NCI-H345 (cell line): ENCODE measurements around the gene ZNF487.
"Not testable (repeated sequence)": the region's sequence is repeated elsewhere in the genome, so short reads cannot be mapped to it uniquely, and the experiment has no call there.

Experiments
- DNase-seq: peaks from one replicate; lab custom pipeline; 2025; lab: John Stamatoyannopoulos, UW

The ZNF487 gene

GRCh38 chr10:43404704-43405084, 32.2 kb upstream of the ZNF487 start:
- DNase-seq = no peak

DNA sequence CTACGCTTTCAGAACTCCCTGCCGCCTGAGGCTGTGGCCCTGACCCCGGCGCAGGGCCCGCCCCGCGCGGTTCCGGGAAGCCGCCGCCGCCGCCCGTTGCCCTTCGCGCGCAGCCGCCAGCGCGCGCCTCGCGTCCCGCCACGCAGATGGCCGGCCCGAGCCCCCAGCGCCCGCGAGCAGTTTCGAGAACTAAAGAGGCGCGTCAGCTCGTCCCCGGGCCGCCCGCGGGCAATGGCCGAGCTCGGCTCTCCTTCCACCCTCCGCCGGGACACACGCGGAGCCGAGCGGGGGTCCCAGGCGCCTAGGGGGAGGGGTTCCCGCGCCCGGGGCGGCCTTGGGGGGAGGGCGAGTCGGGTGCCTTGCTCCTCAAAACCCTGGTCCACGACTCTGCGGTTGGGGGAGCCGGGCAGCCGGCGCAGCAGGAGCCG, 29.7 kb upstream of the ZNF487 start:
- DNase-seq = peak; percentile 11

- peak; percentile 71 for DNase-seq
Measured at GRCh38 chr10:43407576-43408330, 29.2 kb upstream of the ZNF487 start.

GRCh38 chr10:43408331-43408709, 28.6 kb upstream of the ZNF487 start:
- no peak for DNase-seq

DNA sequence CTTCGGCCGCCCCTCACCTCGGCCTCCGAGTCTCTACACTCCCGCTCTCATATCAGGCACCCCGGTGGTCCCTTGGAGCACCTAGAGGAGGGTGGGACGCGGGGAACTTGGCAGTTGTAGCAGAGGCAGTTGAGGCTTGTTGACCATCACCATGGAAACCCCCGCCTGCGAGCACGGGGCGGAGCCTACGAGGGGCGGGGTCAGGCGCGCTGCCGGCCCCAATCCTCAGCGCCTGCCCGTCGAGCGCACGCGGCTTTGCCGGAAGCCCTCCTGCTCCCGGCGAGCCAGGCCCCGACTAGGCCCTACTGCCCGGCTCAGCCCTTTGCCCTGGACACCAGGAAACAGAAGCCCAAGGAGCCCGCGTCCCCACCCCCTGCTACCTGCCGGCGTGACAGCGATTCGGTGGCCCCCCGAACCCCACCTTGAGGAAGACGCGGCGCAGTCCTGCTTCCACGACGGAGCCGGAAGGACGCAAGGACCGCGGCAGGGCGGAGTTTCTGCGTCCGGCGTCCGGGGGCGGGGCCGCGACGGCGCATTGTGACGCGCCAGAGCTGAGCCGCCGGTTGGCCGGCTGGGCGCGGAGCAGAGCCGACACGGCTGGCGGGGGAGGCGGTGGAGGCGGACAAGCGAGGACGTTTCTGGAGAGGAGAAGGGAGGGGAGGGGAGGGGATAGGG, 28.1 kb upstream of the ZNF487 start, which contains the start of gene HNRNPF:
TSS of gene HNRNPF (minus strand) at position 477 of the 675 bp plus-strand sequence. CDS start 21,302 bp downstream, outside the sequence.
- DNase-seq = peak; percentile 93

GRCh38 chr10:43409385-43410109, 27.4 kb upstream of the ZNF487 start:
- DNase-seq = peak; percentile 34

DNA sequence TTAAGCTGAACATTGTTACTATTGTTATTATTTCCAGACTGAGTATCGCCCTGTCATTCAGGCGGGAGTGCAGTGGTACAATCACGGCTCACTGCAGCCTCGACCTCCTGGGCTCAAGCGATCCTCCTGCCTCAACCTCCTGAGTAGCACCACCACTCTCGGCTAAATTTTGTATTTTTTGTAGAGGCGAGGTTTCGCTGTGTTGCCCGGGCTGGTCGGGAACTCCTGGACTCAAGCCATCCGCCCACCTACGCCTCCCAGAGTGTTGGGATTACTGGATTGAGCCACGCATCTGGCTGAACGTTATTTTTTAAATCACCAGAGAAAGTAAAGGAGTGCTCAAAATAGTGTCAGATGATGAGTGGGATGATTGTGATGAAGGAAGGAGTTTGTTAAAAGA, 26.6 kb upstream of the ZNF487 start:
- no peak for DNase-seq

- DNase-seq = no peak
Measured at GRCh38 chr10:43411536-43411935, 25.4 kb upstream of the ZNF487 start.

GRCh38 chr10:43415544-43415943, 21.4 kb upstream of the ZNF487 start:
- DNase-seq = no peak

DNA sequence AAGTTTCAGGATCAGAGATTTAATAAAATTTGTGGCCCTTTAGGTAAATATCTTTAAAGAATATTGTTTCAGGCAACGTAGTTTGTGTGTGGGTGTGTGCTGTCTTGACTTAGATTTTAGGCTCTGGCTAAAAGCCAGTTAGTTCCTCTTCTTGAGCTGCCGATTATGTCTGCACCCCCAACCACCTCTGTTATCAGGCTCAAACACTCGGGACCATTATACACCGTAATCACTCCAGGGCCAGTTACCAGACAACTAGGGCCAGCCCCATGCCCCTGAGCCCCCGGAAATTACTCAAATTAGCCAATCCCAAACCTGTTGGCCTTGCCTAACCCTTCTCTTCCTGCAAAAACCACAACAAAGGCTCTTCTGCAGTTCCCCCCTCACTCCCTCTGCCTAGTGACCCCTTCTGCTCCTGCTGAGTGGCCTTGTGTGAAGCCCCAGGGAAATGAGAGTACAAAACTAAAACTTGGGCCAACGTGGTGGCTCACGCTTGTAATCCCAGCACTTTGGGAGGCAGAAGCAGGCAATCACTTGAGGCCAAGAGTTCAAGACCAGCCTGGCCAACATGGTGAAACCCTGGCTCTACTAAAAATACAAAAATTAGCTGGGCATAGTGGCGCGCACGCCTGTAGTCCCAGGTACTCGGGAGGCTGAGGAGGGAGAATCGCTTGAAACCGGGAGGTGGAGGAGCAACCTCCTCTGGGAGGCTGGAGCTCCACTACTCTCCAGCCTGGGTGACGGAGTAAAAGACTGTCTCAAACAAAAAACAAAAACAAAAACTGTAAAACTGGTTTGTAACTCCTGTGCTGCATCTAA, 18.8 kb upstream of the ZNF487 start:
- DNase-seq = no peak

- no peak for DNase-seq
Measured at GRCh38 chr10:43419997-43420368, 16.9 kb upstream of the ZNF487 start.

- DNase-seq = peak; percentile 63
Measured at GRCh38 chr10:43420369-43421200, 16.3 kb upstream of the ZNF487 start.

GRCh38 chr10:43421201-43421507, 15.8 kb upstream of the ZNF487 start:
- DNase-seq = no peak

- DNase-seq = no peak
Measured at GRCh38 chr10:43421519-43421918, 15.4 kb upstream of the ZNF487 start.

GRCh38 chr10:43421944-43422343, 15.0 kb upstream of the ZNF487 start:
- not testable (repeated sequence) for DNase-seq

DNA sequence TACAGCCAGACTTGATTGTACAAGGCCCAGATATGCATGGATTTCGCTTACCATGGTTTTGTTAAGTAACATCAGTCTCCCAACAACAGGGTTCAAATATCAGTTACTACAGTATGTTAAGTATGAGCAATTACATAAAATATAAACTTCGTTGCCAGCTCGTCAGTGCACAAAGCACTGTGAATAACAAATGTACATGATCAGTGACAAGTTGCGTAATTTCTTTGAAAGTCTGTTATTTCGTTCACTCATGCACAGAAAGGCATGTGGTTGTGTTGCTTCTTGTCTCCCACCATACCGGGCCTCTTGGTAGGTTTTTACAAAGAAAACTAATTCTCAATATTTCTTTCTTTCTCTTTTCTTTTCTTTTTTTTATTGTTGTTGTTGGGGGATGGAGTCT, 12.5 kb upstream of the ZNF487 start:
- no peak for DNase-seq

GRCh38 chr10:43426476-43426875, 10.4 kb upstream of the ZNF487 start:
- DNase-seq = not testable (repeated sequence)

- DNase-seq = no peak
Measured at GRCh38 chr10:43427166-43427825, 9.6 kb upstream of the ZNF487 start.

DNA sequence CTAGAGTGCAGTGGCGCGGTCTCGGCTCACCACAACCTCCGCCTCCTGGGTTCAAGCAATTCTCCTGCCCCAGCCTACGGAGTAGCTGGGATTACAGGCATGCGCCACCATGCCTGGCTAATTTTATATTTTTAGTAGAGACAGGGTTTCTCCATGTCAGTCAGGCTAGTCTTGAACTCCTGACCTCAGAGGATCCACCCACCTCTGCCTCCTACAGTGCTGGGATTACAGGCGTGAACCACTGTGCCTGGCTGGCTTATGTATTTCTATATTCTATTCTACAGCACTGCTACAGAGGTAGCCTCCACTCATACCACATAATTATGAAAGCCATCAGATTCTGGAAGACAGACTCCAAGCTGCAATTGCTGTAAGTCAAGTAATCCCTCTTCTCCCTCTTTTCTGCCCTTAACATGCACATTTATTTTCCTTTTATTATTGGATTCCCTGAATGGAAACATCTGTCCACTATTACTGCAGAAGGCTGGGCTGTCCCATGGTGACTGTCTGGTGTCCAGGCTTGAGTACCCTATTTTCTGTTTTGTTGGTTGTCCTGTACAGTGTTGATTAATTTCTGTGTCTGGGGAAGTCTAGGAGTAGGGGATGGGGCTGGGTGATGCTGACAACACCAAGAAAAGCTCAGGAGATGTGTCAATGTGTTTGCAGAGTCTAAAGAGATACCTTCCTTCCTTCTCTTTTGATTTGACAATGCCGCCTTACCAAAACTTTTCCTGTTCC, 5.8 kb upstream of the ZNF487 start:
- no peak for DNase-seq
